CD4-positive, alpha-beta T cell treated with Interferon gamma for 1 hour (primary cell): ENCODE results near the gene SSMEM1.
"Not testable (repeated sequence)": the region's sequence is repeated elsewhere in the genome, so short reads cannot be mapped to it uniquely, and the experiment has no call there.

Experiments
- DNase-seq: peaks from one replicate; pipeline ENCODE4 v3.0.0-alpha.2; 2020

The SSMEM1 gene

GRCh38 chr7:130216025-130216424 is 8.4 kb downstream of the SSMEM1 start:
- DNase-seq = no peak

DNA sequence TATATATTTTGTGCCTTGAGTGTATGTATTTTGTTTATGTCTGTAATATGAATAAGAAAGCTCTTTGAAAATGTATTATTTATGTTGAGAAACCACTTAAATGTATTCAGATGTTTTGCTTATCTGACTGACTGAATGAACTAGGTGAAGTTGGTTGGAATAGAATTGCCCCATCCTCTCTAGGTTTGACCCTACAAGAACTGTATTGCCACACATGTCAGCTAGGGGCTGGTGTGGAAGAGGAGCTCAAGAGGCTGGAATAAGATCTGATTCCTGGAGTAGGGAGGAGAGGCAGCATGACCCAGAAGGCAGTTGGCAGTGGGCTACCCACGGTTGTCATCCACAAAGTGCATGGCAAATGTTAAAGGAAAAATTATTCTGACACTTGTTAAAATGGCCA is 9.1 kb downstream of the SSMEM1 start:
- DNase-seq = no peak

DNA sequence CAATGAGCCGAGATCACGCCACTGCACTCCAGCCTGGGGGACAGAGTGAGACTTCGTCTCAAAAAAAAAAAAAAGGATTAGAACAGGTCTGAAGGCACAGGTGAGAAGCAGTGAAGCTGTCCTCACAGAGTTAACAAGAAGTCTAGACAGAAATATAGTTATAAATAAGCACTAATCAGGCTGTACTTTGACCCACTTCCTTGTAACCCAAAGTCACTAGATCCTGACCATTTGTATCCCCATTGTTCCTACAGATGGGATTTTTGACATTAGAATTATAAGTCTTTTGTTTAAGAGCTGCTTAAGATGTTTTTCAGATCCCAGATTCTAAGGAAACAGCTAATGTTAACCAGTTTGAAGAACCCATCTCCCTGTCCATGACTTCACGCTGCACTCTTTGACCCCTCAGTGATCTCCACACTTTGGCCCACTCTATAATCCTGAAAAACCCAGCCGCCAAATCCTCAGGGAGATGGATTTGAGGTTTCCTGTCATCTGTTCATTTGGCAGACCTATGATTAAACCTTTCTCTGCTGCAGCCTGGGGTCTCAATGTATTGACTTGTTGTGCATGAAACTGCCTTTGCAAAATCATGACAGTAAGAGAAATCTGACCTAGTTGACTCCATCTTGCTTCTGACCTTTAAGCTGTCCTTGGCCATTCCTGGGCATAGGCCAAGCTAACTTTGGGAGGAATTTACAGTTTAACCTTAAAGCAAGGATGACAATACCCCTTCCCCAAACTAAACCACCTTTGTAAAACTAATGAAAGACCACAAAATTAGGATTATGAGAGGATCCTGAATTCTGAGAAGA is 11.4 kb downstream of the SSMEM1 start:
- DNase-seq = no peak

DNA sequence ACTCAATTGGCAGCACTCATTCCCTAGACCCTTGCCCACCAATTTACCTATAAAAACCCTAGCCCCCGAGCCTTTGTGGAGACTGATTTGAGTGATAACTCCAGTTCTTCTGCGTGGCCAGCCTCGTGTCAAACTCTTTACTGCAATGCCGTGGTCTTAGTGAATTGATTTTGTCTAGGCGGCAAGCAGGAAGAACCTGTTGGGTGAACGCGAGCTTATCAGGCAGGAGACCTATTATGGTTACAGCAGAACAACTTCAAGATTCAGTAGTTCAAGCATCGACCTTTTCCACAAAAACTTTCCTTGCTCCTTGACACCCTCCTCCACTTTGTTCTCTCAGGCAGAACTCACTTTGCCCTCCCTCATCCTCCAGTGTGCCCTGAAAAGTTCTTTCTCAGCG is 12.2 kb downstream of the SSMEM1 start:
- no peak for DNase-seq

DNA sequence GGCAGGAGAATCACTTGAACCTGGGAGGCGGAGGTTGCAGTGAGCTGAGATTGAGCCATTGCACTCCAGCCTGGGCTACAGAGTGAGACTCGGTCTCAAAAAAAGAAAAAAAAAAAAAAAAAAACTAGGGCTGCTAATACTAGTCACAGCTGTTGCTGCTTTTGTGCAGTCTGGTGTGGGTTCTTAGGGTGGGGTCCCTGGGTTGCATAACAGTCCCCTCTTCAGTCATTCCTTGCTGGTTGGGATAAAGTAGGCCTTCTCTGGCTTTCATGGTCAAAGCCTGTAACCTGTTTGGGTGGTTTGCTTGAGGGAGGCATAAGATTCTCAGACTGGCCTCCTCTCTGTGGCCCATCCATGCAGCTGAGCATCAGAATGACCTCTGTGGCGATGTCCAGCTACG is 14.1 kb downstream of the SSMEM1 start:
- DNase-seq = no peak

GRCh38 chr7:130223646-130224045 is 16.0 kb downstream of the SSMEM1 start:
- DNase-seq = no peak

- no peak for DNase-seq
Observed at GRCh38 chr7:130224210-130224609, 16.6 kb downstream of the SSMEM1 start.

DNA sequence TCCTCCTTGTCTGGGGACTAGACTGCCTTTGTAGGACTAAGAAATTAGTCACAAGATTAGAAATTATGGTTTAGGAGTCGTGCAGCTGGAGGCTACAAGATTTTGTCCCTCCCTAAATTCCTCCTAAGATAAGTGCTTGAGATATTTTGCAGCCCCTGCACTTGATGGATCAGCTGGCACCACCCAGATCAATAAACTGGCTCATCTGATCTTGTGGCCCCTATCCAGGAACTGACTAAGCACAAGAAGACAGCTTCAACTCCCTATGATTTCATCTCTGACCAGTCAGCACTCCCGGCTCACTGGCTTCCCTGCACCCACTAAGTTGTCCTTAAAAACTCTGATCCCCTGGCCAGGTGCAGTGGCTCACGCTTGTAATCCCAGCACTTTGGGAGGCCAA is 17.3 kb downstream of the SSMEM1 start:
- not testable (repeated sequence) for DNase-seq

DNA sequence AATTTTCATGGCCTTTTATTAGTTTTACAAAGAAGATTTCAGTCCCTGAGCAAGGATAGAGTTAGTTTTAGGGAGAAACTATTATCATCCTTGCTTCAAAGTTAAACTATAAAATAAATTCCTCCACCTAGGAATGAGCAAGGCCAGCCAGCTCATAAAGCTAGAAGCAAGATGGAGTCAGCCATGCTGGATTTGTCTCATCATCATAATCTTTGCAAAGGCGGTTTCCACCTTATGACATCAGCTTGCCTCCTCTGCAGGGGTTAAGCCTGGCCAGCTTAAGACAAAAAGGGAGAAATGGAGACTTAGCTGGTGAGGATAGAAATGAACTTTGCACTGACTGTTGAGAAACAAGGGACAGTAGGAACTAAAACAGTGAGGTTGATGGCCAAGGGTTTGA is 18.7 kb downstream of the SSMEM1 start:
- DNase-seq = no peak

DNA sequence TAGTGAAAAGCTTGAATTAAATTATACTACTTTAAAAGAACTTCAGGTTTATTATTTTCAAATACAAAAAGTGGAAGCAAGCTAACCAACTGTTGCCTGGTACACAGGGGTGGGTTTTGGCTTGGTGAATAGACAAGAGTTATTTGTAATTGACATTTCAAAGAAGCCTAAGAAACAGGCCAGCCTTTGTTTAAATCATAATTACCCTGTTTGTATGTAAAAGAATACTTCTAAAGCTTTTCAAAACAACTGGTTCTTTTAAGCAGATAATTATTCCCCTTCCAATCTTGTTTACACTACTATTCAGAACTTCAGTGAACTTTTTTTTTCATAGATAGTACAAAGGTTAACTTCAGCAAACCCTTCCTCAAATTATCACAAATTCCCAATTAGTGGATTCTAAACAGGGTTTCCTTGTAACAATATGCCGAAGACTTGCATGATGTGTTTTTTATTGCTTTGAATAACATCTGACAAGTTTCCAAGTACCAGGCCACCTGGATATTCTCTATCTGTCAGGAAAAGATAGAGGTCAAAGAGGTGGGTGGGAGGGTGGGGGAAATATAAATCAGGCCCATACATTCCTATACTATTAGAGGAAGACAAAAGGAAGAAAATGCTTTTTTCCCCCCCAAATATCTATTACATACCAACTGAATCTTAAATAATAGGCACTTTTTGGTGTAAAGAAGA is 20.4 kb downstream of the SSMEM1 start:
- no peak for DNase-seq

DNA sequence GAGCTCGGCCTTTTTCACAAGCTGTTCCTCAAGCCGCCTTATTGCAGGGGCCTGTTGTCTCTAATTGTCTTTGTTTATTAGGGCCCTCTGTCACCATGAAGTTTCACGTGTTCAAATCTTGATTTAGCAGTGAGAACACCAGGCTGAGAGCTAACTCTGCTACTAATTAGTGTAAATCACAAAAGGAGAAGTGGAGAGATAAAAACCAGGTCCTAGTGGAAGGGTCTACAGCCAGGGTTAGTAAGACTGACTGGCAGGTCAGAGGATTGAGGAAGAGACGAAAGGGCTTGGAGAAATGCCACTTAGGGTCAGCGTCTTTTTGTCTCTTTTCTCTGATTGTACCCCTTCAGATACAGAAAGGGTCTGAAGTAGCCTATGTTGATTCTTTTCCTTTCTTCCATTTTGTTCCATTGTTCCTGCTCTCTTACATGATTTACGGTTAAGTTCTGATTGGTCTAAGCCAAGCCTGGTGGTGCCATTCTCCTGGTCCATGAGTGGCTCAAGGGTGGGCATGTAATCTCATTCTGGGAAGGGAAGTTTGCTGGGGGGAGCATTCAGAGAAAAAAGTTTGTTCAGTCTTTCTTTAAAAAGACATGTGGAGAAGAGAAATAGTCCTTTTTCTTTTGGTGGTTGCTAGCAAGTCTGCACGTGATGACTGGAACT is 21.3 kb downstream of the SSMEM1 start:
- DNase-seq = no peak

DNA sequence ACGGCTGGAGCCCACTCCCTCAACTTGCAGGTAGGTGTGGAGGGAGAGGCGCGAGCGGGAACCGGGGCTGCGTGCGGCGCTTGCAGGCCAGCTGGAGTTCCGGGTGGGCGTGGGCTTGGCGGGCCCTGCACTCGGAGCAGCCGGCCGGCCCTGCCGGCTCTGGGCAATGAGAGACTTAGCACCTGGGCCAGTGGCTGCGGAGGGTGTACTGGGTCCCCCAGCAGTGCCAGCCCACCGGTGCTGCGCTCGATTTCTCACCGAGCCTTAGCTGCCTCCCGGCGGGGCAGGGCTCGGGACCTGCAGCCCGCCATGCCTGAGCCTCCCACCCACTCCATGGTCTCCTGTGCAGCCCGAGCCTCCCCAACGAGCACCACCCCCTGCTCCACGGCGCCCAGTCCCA is 22.3 kb downstream of the SSMEM1 start:
- DNase-seq = not testable (repeated sequence)

DNA sequence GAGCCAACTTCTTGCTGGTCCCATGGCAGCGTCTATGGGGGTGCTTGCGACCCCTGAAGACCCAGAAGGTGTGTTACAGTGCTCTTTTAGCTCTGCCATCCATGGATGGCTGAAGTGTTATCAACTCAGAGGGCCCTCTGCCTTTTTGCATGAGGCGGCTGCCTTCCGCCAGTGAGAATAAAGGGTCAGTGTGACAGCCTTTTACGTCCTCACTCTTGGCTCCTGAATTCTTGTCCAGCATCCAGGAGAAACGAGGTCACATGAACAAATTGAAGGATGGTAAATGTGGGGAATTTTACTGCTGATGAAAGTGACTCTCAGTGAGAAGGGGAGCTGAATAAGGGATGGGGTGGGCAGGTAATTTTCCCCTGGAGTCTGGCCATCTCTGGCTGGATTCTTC is 24.1 kb downstream of the SSMEM1 start:
- no peak for DNase-seq

DNA sequence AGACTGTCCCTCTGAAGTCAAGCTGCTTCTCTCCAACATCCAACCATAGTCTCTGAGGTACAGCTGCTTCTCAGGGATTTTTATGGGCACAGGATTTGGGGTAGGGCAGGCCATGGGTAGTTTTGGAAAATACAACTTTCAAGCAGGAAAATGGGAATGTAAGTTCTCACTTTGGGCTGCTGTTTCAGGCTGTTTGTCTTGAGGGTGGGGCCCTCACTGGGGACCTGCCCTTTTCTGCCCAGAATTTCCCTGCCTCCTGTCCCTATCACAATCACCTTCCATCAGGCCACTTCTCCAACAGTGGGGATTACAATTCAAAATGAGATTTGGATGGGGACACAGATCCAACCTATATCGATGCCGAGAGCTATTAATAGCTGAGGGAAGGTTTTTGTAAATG is 24.5 kb downstream of the SSMEM1 start:
- DNase-seq = no peak

- DNase-seq = no peak
Observed at GRCh38 chr7:130234078-130234477, 26.4 kb downstream of the SSMEM1 start.

GRCh38 chr7:130236361-130236760 is 28.7 kb downstream of the SSMEM1 start:
- not testable (repeated sequence) for DNase-seq

GRCh38 chr7:130240240-130240639 is 32.6 kb downstream of the SSMEM1 start:
- DNase-seq = no peak

- peak; percentile 34 for DNase-seq
Observed at GRCh38 chr7:130242198-130243014, 34.7 kb downstream of the SSMEM1 start.

GRCh38 chr7:130243486-130243885 is 35.8 kb downstream of the SSMEM1 start:
- not testable (repeated sequence) for DNase-seq

DNA sequence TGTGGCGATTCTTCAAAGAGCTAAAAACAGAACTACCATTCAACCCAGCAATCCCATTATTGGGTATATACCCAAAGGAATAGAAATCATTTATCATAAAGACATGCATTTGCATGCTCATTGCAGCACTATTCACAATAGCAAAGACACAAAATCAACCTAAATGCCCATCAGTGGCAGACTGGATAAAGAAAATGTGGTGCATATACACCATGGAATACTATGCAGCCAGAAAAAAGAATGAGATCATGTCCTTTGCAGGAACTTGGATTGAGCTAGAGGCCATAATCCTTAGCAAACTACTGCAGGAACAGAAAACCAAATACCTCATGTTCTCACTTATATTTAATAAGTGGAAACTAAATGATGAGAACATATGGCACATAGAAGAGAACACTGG is 38.8 kb downstream of the SSMEM1 start:
- DNase-seq = not testable (repeated sequence)

DNA sequence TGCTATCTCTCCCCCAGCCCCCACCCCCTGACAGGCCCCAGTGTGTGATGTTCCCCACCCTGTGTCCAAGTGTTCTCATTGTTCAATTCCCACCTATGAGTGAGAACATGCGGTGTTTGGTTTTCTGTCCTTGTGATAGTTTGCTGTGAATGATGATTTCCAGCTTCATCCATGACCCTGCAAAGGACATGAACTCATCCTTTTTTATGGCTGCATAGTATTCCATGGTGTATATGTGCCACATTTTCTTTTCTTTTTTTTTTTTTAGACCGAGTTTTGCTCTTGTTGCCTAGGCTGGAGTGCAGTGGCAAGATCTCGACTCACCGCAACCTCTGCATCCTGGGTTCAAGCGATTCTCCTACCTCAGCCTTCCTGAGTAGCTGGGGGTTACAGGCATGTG is 41.2 kb downstream of the SSMEM1 start:
- DNase-seq = not testable (repeated sequence)

DNA sequence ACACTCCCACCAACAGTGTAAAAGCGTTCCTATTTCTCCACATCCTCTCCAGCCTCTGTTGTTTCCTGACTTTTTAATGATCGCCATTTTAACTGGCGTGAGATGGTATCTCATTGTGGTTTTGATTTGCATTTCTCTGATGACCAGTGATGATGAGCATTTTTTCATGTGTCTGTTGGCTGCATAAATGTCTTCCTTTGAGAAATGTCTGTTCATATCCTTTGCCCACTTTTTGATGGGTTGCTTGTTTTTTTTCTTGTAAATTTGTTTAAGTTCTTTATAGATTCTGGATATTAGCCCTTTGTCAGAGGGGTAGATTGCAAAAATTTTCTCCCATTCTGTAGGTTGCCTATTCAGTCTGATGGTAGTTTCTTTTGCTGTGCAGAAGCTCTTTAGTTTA is 42.0 kb downstream of the SSMEM1 start:
- not testable (repeated sequence) for DNase-seq

- no peak for DNase-seq
Observed at GRCh38 chr7:130254555-130254954, 46.9 kb downstream of the SSMEM1 start.
